HG03196 (cell line): ENCODE results near the gene GIMAP2.
A peak's percentile ranks its signal among the peaks of the same experiment; 100 is the strongest.
"Not testable (repeated sequence)": the region's sequence is repeated elsewhere in the genome, so short reads cannot be mapped to it uniquely, and the experiment has no call there.

Experiments used
- ATAC-seq: cut with Tn5 transposase; IDR thresholded peaks from one replicate; pipeline ENCODE4 v1.9.1; 2021; ENCODE audit not compliant: unreplicated experiment

GIMAP2 gene

DNA sequence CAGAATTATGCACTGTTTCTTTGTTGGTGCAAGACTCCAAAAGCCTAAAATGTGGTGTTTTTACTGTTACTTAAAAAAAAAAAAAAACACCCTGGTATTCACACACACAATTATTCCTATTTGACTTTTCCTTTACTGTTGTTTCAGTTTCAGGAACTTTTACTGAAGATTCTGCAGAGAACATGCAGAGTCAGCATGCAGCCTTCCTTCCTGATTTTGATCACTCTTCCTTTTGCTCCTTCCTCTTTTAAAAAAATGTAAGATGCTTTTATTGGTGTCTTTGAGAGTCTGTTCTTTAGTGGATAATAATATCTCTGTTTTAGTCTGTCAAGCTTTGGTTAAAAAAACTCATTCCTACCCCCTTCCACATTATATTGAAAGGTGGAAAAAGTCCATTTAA lies 9.2 kb upstream of the GIMAP2 start:
- ATAC-seq = not testable (repeated sequence)

DNA sequence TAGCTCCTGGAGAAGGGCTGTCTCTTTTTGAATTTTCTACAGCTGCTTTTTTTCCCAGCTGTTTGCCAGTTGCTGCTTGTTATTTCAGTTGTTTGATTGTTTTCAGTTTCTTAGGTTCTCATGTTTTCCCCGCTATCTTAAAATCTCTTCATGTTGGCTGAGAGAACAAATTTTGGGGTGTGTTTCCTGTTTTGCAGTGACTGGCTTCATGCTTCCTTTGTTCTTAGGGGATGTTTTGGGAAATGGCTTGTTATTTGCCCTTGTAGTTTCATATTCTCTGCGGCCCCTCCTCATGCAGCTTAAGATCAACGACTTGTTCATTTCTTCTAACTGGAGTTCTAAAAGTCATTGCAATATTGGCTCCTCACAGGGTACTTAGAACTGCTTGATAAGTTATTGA lies 8.7 kb upstream of the GIMAP2 start:
- not testable (repeated sequence) for ATAC-seq

GRCh38 chr7:150678601-150679000 lies 6.9 kb upstream of the GIMAP2 start:
- not testable (repeated sequence) for ATAC-seq

- not testable (repeated sequence) for ATAC-seq
Observed at GRCh38 chr7:150680364-150680763, 5.1 kb upstream of the GIMAP2 start.

DNA sequence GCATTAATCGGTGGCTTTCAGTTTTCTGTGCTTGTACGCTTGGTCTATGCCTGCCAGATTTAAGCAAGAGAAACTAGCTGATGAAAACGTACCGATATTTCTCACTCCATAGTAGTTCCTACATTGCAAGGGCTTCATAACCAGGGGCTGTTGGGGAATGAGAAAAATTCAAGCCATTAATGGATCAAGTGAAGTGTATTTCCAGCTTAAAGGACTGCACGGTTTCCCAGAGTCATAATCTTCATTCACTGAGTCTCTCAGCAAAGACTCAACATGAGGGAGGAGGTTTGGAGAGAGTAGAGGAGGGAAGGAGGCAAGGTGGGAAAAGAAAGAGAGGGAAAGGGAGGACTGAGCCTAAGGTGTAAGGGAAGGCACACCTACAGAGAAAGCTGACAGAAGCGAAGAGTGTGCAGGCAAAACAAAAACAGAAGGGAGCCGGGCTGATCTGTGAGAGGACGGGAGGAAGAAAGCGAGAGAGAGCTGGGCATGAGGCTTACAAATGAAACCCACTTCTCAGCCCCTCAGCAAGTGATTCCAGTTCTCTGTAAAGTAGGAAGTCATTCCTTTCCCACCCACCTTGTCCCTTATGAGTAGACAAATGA lies 625 bp downstream of the GIMAP2 start:
- ATAC-seq = peak; percentile 27

DNA sequence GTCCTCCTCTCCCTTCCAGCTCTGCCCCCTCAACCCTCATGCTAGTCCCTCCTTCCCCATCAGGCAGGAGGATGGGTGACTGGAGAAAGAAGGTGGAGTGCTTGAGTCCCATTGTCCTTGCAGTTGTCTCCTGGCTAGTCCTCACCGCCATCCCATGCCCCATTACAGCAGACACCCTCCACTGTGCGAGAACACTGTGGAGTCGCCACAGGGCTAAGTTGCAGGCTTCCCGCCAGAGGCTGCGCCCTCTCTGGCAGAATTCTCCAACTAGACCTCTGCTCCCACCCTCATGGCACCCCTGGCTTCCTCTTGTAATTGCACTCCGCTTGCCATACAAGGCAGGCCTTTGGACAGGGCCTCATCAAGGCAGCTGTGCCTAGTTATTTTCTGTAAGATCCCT lies 3.1 kb downstream of the GIMAP2 start:
- no peak for ATAC-seq

- ATAC-seq = no peak
Observed at GRCh38 chr7:150695654-150696053, 10.1 kb downstream of the GIMAP2 start.

GRCh38 chr7:150703209-150703608 lies 17.7 kb downstream of the GIMAP2 start:
- ATAC-seq = no peak

DNA sequence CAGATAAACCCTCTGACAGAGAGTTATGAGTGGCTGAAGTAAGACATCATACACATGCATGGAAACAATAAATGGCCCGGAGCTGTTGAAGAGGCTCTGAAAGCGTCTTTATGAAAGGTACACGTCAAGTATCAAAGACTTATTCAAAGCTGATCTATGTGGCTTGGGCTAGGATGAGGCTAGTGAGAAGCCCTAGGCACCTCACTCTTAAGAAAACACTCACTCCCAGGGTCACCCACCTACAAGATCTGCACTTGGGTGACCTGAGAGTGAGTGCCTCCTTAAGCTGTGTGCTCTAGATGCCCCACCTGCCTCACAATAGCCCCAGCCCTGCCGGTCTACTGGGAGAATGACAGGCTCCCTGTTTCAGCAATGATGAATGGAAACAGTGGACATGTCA lies 29.8 kb downstream of the GIMAP2 start:
- ATAC-seq = no peak

GRCh38 chr7:150715738-150716137 lies 30.2 kb downstream of the GIMAP2 start:
- ATAC-seq = no peak

- peak; percentile 79 for ATAC-seq
Observed at GRCh38 chr7:150716368-150716767, 30.9 kb downstream of the GIMAP2 start, which contains the start of gene GIMAP1. GIMAP1 (plus strand) TSS chr7:150716613; CDS start chr7:150719048, 2,435 bp downstream.

GRCh38 chr7:150716939-150717338 lies 31.4 kb downstream of the GIMAP2 start:
- no peak for ATAC-seq

- no peak for ATAC-seq
Observed at GRCh38 chr7:150717814-150718420, 32.4 kb downstream of the GIMAP2 start.

DNA sequence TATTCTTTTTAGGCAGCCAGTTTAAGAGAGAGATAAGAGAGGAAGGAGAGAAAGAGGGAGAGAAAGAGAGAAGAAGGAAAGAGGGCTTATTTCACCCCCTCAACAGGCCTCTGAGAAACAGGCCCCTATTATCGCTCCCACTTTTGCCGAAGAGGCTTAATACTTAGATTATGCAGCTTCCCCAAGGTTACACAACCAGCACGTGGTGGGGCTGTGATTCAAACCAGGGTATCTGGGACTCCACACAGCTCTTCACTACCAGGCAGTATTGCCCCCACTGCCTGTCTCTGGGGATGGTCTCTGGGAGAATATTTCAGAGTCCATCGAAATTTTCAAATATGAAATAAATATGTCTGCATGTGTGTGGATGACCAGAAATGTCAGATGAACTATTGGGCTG lies 33.9 kb downstream of the GIMAP2 start:
- no peak for ATAC-seq

DNA sequence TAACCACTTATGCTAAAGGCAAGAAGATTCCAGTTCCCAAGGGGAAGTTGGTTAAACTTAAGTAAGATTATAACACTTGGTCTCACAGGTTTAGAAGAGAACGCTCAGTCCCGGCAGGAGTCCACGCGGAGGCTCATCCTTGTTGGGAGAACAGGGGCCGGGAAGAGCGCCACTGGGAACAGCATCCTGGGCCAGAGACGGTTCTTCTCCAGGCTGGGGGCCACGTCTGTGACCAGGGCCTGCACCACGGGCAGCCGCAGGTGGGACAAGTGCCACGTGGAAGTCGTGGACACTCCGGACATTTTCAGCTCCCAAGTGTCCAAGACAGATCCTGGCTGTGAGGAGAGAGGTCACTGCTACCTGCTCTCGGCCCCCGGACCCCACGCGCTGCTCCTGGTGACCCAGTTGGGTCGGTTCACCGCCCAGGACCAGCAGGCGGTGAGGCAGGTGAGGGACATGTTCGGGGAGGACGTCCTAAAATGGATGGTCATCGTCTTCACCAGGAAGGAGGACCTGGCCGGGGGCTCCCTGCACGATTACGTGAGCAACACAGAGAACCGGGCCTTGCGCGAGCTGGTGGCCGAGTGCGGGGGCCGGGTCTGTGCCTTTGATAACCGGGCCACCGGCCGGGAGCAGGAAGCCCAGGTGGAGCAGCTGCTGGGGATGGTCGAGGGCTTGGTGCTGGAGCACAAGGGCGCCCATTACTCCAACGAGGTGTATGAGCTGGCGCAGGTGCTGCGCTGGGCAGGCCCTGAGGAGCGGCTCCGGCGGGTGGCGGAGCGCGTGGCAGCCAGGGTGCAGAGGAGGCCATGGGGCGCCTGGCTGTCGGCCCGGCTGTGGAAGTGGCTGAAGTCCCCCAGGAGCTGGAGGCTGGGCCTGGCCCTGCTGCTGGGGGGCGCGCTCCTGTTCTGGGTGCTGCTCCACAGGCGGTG lies 34.7 kb downstream of the GIMAP2 start:
- ATAC-seq = no peak

DNA sequence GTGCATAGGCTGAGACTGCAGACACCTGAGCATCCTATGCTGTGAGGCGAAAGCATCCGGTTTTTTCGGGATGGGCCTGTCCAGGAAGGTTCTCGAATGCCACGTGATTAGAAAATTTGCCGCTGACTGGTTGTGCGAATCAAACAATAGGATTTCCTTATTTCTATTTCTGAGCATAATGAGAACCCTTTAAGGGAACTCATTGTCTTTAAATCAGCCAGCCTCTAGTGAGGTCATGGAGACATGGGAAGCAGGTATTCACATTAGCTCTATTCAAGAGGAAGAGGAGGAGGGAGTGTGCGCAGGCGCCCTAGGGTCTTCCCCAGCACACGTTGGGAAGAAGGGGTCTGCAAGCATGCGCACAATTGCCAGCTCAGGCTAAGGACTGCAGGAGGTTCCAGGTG lies 36.5 kb downstream of the GIMAP2 start:
- ATAC-seq = no peak

DNA sequence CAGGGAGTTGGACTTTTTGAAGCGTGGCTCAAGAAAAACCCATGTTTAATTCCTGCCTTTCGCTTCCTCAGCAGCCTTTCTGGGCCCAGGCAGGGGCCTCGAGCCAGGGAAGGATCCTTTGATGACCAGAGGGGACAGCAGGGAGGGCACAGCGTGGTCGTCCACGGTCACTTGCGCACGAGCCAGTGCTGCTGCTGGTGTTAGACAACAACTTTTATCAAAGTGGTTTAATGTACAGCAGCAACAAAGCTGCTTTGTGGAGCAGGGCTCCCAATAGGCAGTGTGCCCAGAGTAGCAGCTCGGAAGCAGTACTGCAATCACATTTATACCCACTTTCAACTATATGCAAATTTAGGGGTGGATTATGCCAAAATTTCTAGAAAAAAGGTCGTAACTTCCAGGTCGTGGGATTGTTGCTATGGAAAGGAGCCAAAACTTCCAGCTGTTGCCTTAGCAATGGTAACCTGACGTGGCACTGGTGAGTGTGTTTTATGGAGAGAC lies 37.0 kb downstream of the GIMAP2 start:
- ATAC-seq = no peak

DNA sequence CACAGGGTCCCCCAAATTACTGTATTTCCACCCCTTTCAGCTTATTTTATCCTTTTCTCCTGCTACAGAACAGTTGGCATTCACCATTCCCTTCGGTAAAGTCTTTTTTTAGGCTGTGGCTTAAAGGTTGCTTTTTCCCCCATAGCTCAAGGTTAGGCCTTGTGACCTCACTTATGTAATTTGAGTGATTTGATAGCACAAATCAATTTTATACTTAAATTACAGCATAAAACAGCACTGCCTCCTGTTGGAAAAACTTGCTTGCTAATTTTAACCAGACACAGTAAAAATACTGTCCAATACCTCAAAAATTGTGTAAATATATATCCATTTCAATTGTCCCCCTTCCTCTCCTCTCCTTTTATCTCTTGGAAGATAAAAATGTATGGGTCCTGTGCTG lies 38.0 kb downstream of the GIMAP2 start:
- ATAC-seq = no peak

DNA sequence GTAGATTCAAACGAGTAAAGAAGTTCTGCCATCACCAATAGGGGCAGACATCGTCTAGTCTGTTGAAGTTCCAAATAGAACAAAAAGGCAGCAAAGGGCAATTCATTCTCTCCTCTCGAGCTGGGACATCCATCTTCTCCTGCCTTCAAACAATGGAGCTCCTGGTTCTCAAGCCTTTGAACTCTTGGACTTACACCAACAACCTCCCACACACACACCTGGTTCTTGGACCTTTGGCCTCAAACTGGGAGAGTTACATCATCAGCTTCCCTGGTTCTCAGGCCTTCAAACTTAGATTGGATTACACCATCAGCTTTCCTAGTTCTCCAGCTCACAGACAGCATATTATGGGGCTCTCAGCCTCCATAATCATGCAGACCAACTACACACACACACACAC lies 41.9 kb downstream of the GIMAP2 start:
- no peak for ATAC-seq

DNA sequence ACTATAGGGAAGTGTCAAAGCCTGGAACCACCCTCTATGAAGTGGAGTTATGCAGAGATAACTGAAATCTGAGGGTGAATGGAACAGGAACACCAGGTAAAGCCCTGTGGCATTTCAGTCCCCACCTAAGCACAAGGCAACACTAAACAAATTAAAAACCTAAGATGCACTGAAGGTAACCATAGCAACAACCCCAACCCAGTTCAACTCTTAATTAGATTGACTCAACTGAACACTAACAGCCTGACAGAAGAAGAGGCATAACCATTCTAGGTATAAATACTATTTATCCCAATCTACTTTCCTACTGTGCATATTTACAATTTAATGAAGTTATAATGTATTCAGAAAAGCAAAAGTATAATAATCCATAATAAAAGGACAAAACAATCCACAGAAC lies 42.5 kb downstream of the GIMAP2 start:
- ATAC-seq = no peak

DNA sequence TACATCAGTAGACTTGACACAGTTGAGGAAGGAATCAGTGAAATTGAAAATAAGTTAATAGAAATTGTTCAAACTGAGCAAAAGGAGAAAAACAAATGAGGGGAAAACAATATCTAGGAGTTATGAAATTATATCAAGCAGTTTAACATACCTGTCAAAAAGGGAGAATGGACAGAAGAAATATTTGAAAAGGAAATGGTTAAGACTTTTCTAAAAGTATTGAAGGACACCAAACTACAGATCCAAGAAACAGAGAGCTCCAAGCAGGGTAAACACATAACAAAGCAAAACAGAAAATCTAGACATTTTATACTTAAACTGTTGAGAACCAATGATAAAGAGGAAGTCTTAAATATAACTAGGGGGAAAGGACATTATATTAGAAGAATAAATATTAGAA lies 43.1 kb downstream of the GIMAP2 start:
- no peak for ATAC-seq

DNA sequence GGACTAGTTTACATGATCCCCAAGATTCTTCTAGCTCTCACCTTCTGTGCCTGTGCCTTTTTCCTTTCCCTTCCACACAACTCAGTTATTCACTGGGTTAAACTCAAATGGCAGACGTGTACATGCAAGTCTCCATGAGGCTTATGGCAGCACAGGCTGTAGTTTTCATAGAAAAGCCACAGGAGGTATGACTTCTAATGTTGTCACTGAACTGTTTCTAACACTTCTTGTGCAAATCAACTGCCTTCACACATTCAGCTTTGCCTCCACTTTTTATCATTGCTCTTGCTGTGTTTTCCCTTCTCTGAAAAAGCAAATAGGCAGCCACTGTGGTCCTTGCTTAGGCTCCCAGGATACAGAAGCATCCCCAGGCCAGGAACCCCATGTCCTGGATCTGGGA lies 46.4 kb downstream of the GIMAP2 start:
- ATAC-seq = no peak
